GM23248 (cell line): ENCODE measurements around the gene CDR2. TPM values are rescaled to one million over a fixed set of nuclear protein-coding genes. Genes with fewer than 3 reads are reported as not detected.
A peak's percentile ranks its signal among the peaks of the same experiment; 100 is the strongest.

ENCODE experiments used
- DNase-seq: peaks from one replicate; pipeline ENCODE4 v3.0.0-alpha.2; 2015
- H2AFZ ChIP-seq: fragments of 200-600 bp; sonication (generic); 2 replicates; pipeline ENCODE4 v1.6.1; 2016; ENCODE audit warnings: antibody characterized with exemption
- H3F3A ChIP-seq: fragments of 200-600 bp; sonication (generic); 2 replicates; pipeline ENCODE4 v1.6.1; 2016; ENCODE audit warnings: mild to moderate bottlenecking, antibody characterized with exemption, mixed run types; ENCODE audit not compliant: insufficient read depth
- H3K27ac ChIP-seq: fragments of 200-600 bp; sonication (generic); 2 replicates; pipeline ENCODE4 v1.5.1; 2016; ENCODE audit warnings: mild to moderate bottlenecking
- H3K27me3 ChIP-seq: fragments of 200-600 bp; sonication (generic); replicated peaks from 2 replicates; pipeline ENCODE4 v1.6.1; 2016; ENCODE audit warnings: mild to moderate bottlenecking; ENCODE audit not compliant: insufficient read depth
- H3K36me3 ChIP-seq: fragments of 200-600 bp; sonication (generic); 2 replicates; pipeline ENCODE4 v1.6.1; 2016; ENCODE audit warnings: low read depth, mild to moderate bottlenecking
- H3K4me1 ChIP-seq: fragments of 200-600 bp; sonication (generic); 2 replicates; pipeline ENCODE4 v1.6.1; 2016; ENCODE audit warnings: mild to moderate bottlenecking; ENCODE audit not compliant: insufficient read depth
- H3K4me2 ChIP-seq: fragments of 200-600 bp; sonication (generic); one replicate; pipeline ENCODE4 v1.6.1; 2016; ENCODE audit warnings: mild to moderate bottlenecking; ENCODE audit not compliant: unreplicated experiment
- H3K4me3 ChIP-seq: fragments of 200-600 bp; sonication (generic); 2 replicates; pipeline ENCODE4 v1.5.1; 2016; ENCODE audit warnings: mild to moderate bottlenecking
- H3K79me2 ChIP-seq: fragments of 200-600 bp; sonication (generic); 2 replicates; pipeline ENCODE4 v1.6.1; 2016; ENCODE audit warnings: mild to moderate bottlenecking; ENCODE audit not compliant: insufficient read depth
- H3K9ac ChIP-seq: fragments of 200-600 bp; sonication (generic); 2 replicates; pipeline ENCODE4 v1.6.1; 2016; ENCODE audit warnings: mild to moderate bottlenecking
- H3K9me2 ChIP-seq: fragments of 200-600 bp; sonication (generic); 2 replicates; pipeline ENCODE4 v1.6.1; 2016; ENCODE audit warnings: mixed run types, mild to moderate bottlenecking, moderate library complexity; ENCODE audit not compliant: insufficient read depth
- H3K9me3 ChIP-seq: fragments of 200-600 bp; sonication (generic); one replicate; pipeline ENCODE4 v1.6.1; 2017; ENCODE audit warnings: low read depth
- H4K20me1 ChIP-seq: fragments of 200-600 bp; sonication (generic); 2 replicates; pipeline ENCODE4 v1.6.0; 2016; ENCODE audit not compliant: insufficient read depth
- EZH2 ChIP-seq: fragments of 200-600 bp; sonication (generic); IDR thresholded peaks from 2 replicates; pipeline ENCODE4 v1.6.1; 2018; ENCODE audit warnings: antibody characterized with exemption, mild to moderate bottlenecking; ENCODE audit not compliant: insufficient read depth, poor library complexity, severe bottlenecking
- EZH2phosphoT487 ChIP-seq: fragments of 200-600 bp; sonication (generic); IDR thresholded peaks from 2 replicates; pipeline ENCODE4 v1.6.1; 2018; ENCODE audit warnings: antibody characterized with exemption, moderate library complexity, mild to moderate bottlenecking, low read depth; ENCODE audit not compliant: insufficient read depth
- WGBS, 2 experiments: methylation state at CpG; one replicate each; pipeline ENCODE4 v1.1.6; 2015 to 2017; ENCODE audit warnings: low lambda C conversion rate in 2 of 2, low coverage in 1 of 2; ENCODE audit errors: missing lambda C conversion rate in 2 of 2; 5-methylcytosine and 5-hydroxymethylcytosine counted together
- in situ Hi-C: fragments of 300-500 bp; cut with MboI; formaldehyde crosslinking; loops from 2 replicates; pipeline ENCODE4 v1.15.0; 2020
- polyA plus RNA-seq: library from polyadenylated mRNA; unstranded; fragments of >200 nt; fragmentation: Nextera tagmentation; extraction: Ambion mirVana; gene quantifications from 2 replicates; pipeline ENCODE4 v1.2.1, GENCODE V29; 2016
- total RNA-seq: library from RNA; depleted of rRNA; stranded (reverse); fragments of >200 nt; shearing (Covaris generic); gene quantifications from 2 replicates; pipeline ENCODE4 v1.2.3, GENCODE V29; 2014

CDR2 gene
- total and polyA plus RNA-seq, 2 experiments from 2014 or later: 25.1 to 45.6 TPM

GRCh38 chr16:22348291-22348690 lies 26.1 kb downstream of the CDR2 start:
- Histone ChIP-seq H3K27ac (peak overlapping the region; percentile 59), H3K4me1 (peaks cover 28% of the 10 kb centered on the region), H3F3A (peaks cover 49% of the 10 kb centered on the region), H3K27me3 (no peaks in the 10 kb centered on the region), H3K9me3 (no peaks in the 10 kb centered on the region), H4K20me1 (0 out of 2 replicates have a peak, but pooled peaks cover 4% of the 10 kb centered on the region), H3K4me3 (no peak overlapping the region), H2AFZ (no peak overlapping the region), H3K36me3 (peaks cover 68% of the 10 kb centered on the region), H3K79me2 (peaks cover 96% of the 10 kb centered on the region), H3K4me2 (no peak overlapping the region), H3K9me2 (no peaks in the 10 kb centered on the region), H3K9ac (no peak overlapping the region)
- no peak for TF ChIP-seq EZH2
- no peak for TF ChIP-seq EZH2phosphoT487
- WGBS, 2 experiments: 50 to 57% methylated on average over 2 of the region's 2 CpGs
- in situ Hi-C loops: no loop called here
- peak; percentile 69 for DNase-seq

- Histone ChIP-seq H3K9ac (no peak overlapping the region), H3K9me3 (no peaks in the 10 kb centered on the region), H3F3A (peaks cover 39% of the 10 kb centered on the region), H2AFZ (no peak overlapping the region), H3K9me2 (no peaks in the 10 kb centered on the region), H3K4me2 (no peak overlapping the region), H3K27me3 (no peaks in the 10 kb centered on the region), H3K27ac (no peak overlapping the region), H3K4me3 (no peak overlapping the region), H4K20me1 (0 out of 2 replicates have a peak, but pooled peaks cover 4% of the 10 kb centered on the region), H3K36me3 (peaks cover 71% of the 10 kb centered on the region), H3K4me1 (peaks cover 18% of the 10 kb centered on the region), H3K79me2 (peaks cover 99% of the 10 kb centered on the region)
- WGBS, 2 experiments: 94 to 95% methylated on average over 20 of the region's 20 CpGs
- TF ChIP-seq EZH2phosphoT487 (no peak), EZH2 (no peak)
- no peak for DNase-seq
- in situ Hi-C loops: no loop called here
Measured at GRCh38 chr16:22347100-22347820, 27.2 kb downstream of the CDR2 start.

GRCh38 chr16:22346483-22346882 lies 27.9 kb downstream of the CDR2 start:
- Histone ChIP-seq H3K27me3 (no peaks in the 10 kb centered on the region), H3K9ac (no peak overlapping the region), H3K4me1 (peaks cover 10% of the 10 kb centered on the region), H2AFZ (no peak overlapping the region), H3K27ac (no peak overlapping the region), H3K4me3 (no peak overlapping the region), H3F3A (peaks cover 31% of the 10 kb centered on the region), H3K9me2 (no peaks in the 10 kb centered on the region), H3K9me3 (no peaks in the 10 kb centered on the region), H3K36me3 (peaks cover 67% of the 10 kb centered on the region), H3K4me2 (no peak overlapping the region), H3K79me2 (peaks cover 99% of the 10 kb centered on the region), H4K20me1 (no peaks in the 10 kb centered on the region)
- WGBS, 2 experiments: 77% methylated on average over 9 of the region's 9 CpGs
- TF ChIP-seq EZH2phosphoT487: no peak
- TF ChIP-seq EZH2: no peak
- in situ Hi-C loops: no loop called here
- DNase-seq: no peak

- no peak for DNase-seq
- no peak overlapping the region for H3K4me3 ChIP-seq
Measured at GRCh38 chr16:22342082-22342481, 32.3 kb downstream of the CDR2 start.

More at GRCh38 chr16:22342082-22342481, 32.3 kb downstream of the CDR2 start:
- Histone ChIP-seq H3K27ac (no peak overlapping the region), H3K27me3 (no peaks in the 10 kb centered on the region), H3K9me2 (no peaks in the 10 kb centered on the region), H2AFZ (no peak overlapping the region), H4K20me1 (no peaks in the 10 kb centered on the region), H3K36me3 (peaks cover 50% of the 10 kb centered on the region), H3K79me2 (peaks cover 74% of the 10 kb centered on the region), H3K4me1 (no peaks in the 10 kb centered on the region), H3K9ac (no peak overlapping the region), H3F3A (peaks cover 16% of the 10 kb centered on the region; the same call in 1 of the 2 replicates), H3K4me2 (no peak overlapping the region), H3K9me3 (no peaks in the 10 kb centered on the region)
- TF ChIP-seq EZH2: no peak
- TF ChIP-seq EZH2phosphoT487: no peak
- 95% methylated on average over 2 of the region's 2 CpGs for WGBS, 2 experiments
- in situ Hi-C loops: no loop called here
